ENCODE data around the gene ANTXR1. TPM values are rescaled to one million over a fixed set of nuclear protein-coding genes. Genes with fewer than 3 reads are reported as not detected.
A peak's percentile ranks its signal among the peaks of the same experiment; 100 is the strongest.
"Not testable (repeated sequence)": the region's sequence is repeated elsewhere in the genome, so short reads cannot be mapped to it uniquely, and the experiment has no call there.

The ANTXR1 gene
- total and polyA plus RNA-seq, 2 experiments from 2014 or later, result 24.0 to 36.0 TPM

GRCh38 chr2:69171897-69172525 is 159.0 kb downstream of the ANTXR1 start:
- no peaks in the 10 kb centered on the region for H3K36me3 ChIP-seq
- no peaks in the 10 kb centered on the region for H3K27me3 ChIP-seq
- DNase-seq (ENCODE audit: low read depth in 1 of 2, low spot score in 1 of 2), result no peak
- no peak overlapping the region for H3K4me3 ChIP-seq
- no peaks in the 10 kb centered on the region for H3K9me3 ChIP-seq (ENCODE audit: low read depth)
- no peaks in the 10 kb centered on the region for H3K4me1 ChIP-seq (ENCODE audit: low read depth)
- H3K27ac ChIP-seq, result no peak overlapping the region
- TF ChIP-seq CTCF (IDR thresholded peaks at IDR 0.05; ENCODE audit: low read depth, low read length), result no peak

- Histone ChIP-seq H3K27ac (no peak overlapping the region), H3K4me1 (ENCODE audit: low read depth) (peaks cover 7% of the 10 kb centered on the region), H3K36me3 (no peaks in the 10 kb centered on the region), H3K4me3 (no peak overlapping the region), H3K9me3 (ENCODE audit: low read depth) (no peaks in the 10 kb centered on the region), H3K27me3 (no peaks in the 10 kb centered on the region)
- no peak for DNase-seq (ENCODE audit: low read depth in 1 of 2, low spot score in 1 of 2)
- no peak for TF ChIP-seq CTCF (IDR thresholded peaks at IDR 0.05; ENCODE audit: low read depth, low read length)
These were observed 160.7 kb downstream of the ANTXR1 start for GRCh38 chr2:69173706-69174105.

DNA sequence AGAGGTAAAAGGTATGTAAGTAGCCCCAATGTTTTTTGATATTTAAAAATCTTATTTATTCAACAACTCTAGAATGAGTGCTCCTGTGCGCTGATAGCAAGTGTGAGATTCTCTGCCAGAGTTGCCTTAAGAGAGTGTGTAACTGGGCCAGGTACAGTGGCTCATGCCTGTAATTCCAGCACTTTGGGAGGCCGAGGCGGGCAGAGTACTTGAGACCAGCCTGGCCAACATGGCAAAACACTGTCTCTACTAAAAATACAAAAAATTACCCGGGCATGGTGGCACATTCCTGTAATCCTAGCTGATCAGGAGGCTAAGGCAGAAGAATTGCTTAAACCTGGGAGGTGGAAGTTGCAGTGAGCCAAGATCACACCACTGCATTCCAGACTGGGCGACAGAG is 161.2 kb downstream of the ANTXR1 start:
- not testable (repeated sequence) for H3K9me3 ChIP-seq (ENCODE audit: low read depth); H3K27ac ChIP-seq; H3K4me3 ChIP-seq; H3K27me3 ChIP-seq; H3K4me1 ChIP-seq (ENCODE audit: low read depth); H3K36me3 ChIP-seq; DNase-seq (ENCODE audit: low read depth in 1 of 2, low spot score in 1 of 2)

DNA sequence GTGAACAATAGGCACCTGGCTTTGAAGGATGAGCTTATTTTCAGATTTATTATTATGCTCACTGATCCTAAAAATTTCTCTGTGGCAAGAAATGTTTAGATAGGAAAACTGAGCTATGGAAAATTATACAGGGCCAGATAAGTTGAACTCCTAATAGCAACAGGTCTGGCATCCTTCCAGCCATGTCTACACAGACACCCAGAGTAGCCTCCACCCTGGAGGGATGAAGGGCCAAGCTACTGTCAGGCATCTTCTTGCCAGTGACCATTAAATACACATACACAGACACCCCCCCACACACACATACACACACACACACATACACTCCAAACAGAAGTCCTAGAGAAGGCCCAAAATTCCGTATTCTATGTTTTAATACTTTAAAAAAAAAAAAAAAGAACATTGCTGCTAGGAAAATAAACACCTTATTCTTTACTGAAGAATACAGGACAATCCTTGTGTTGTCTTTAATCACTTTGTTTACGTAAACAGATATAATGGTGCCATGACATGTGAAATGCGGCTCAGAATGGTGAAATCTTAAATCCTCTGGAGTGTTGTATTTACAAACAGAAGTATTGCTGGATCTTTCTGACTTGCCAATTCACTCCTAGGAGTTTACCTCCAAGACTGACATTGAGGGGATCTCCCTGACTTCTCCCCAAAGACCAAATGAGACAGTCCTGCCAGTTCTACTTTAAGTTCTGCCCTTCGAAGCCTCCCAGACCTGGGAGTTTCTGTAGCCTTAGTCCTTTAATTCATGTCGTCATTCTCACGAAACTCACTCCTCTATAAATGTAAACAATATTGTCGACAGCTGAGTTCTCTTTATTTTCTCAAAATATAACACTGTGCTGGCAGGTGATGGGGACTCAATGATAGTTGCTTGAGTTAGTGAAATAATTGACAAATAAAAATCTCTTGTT is 163.1 kb downstream of the ANTXR1 start:
- Histone ChIP-seq H3K9me3 (ENCODE audit: low read depth) (no peaks in the 10 kb centered on the region), H3K36me3 (no peaks in the 10 kb centered on the region), H3K27me3 (no peaks in the 10 kb centered on the region), H3K4me1 (ENCODE audit: low read depth) (peaks cover 13% of the 10 kb centered on the region), H3K27ac (no peak overlapping the region), H3K4me3 (no peak overlapping the region)
- no peak for TF ChIP-seq CTCF (IDR thresholded peaks at IDR 0.05; ENCODE audit: low read depth, low read length)
- DNase-seq (ENCODE audit: low read depth in 1 of 2, low spot score in 1 of 2), result peak in 1 of 2 donors; percentile 65

GRCh38 chr2:69177063-69177771 is 164.2 kb downstream of the ANTXR1 start:
- Histone ChIP-seq H3K27me3 (no peaks in the 10 kb centered on the region), H3K4me1 (ENCODE audit: low read depth) (peaks cover 13% of the 10 kb centered on the region), H3K27ac (no peak overlapping the region), H3K36me3 (no peaks in the 10 kb centered on the region), H3K9me3 (ENCODE audit: low read depth) (no peaks in the 10 kb centered on the region), H3K4me3 (no peak overlapping the region)
- no peak for TF ChIP-seq CTCF (IDR thresholded peaks at IDR 0.05; ENCODE audit: low read depth, low read length)
- peak in 1 of 2 donors; percentile 99 for DNase-seq (ENCODE audit: low read depth in 1 of 2, low spot score in 1 of 2)
